Measurements from ENCODE around the gene DPH3.

Gene DPH3

GRCh38 chr3:16258866-16259265, 5.9 kb downstream of the DPH3 start:
- no peak for DNase-seq (ENCODE audit: low spot score)
- H3K4me3 ChIP-seq (ENCODE audit: severe bottlenecking): no peak overlapping the region
- no peak for TF ChIP-seq CTCF (IDR thresholded peaks at IDR 0.05; ENCODE audit: poor library complexity, severe bottlenecking)
- no peak for ATAC-seq (ENCODE audit: low read depth)
- H3K36me3 ChIP-seq (ENCODE audit: low read depth): peaks cover 48% of the 10 kb centered on the region
- no peak overlapping the region for H3K27ac ChIP-seq (ENCODE audit: poor library complexity, severe bottlenecking)
- H3K9me3 ChIP-seq (ENCODE audit: severe bottlenecking): no peaks in the 10 kb centered on the region
- H3K4me1 ChIP-seq (ENCODE audit: insufficient read depth, poor library complexity, severe bottlenecking): no peaks in the 10 kb centered on the region
- no peaks in the 10 kb centered on the region for H3K27me3 ChIP-seq (ENCODE audit: insufficient read depth, poor library complexity, severe bottlenecking)

- no peak for ATAC-seq (ENCODE audit: low read depth)
- Histone ChIP-seq H3K27ac (ENCODE audit: poor library complexity, severe bottlenecking) (no peak overlapping the region), H3K9me3 (ENCODE audit: severe bottlenecking) (no peaks in the 10 kb centered on the region), H3K4me3 (ENCODE audit: severe bottlenecking) (no peak overlapping the region), H3K27me3 (ENCODE audit: insufficient read depth, poor library complexity, severe bottlenecking) (no peaks in the 10 kb centered on the region), H3K4me1 (ENCODE audit: insufficient read depth, poor library complexity, severe bottlenecking) (no peaks in the 10 kb centered on the region), H3K36me3 (ENCODE audit: low read depth) (peaks cover 47% of the 10 kb centered on the region)
- DNase-seq (ENCODE audit: low spot score): no peak
- TF ChIP-seq CTCF (IDR thresholded peaks at IDR 0.05; ENCODE audit: poor library complexity, severe bottlenecking): no peak
These were observed 6.6 kb downstream of the DPH3 start for GRCh38 chr3:16258177-16258576.

- DNase-seq (ENCODE audit: low spot score) (no peak), ATAC-seq (ENCODE audit: low read depth) (no peak)
- no peaks in the 10 kb centered on the region for H3K27me3 ChIP-seq (ENCODE audit: insufficient read depth, poor library complexity, severe bottlenecking)
- H3K36me3 ChIP-seq (ENCODE audit: low read depth): peaks cover 38% of the 10 kb centered on the region
- H3K9me3 ChIP-seq (ENCODE audit: severe bottlenecking): no peaks in the 10 kb centered on the region
- H3K27ac ChIP-seq (ENCODE audit: poor library complexity, severe bottlenecking): no peak overlapping the region
- H3K4me3 ChIP-seq (ENCODE audit: severe bottlenecking): no peak overlapping the region
- H3K4me1 ChIP-seq (ENCODE audit: insufficient read depth, poor library complexity, severe bottlenecking): no peaks in the 10 kb centered on the region
- TF ChIP-seq CTCF (IDR thresholded peaks at IDR 0.05; ENCODE audit: poor library complexity, severe bottlenecking): no peak
These were observed 7.4 kb downstream of the DPH3 start for GRCh38 chr3:16257309-16257708.

- ATAC-seq (ENCODE audit: low read depth): no peak
- no peaks in the 10 kb centered on the region for H3K4me1 ChIP-seq (ENCODE audit: insufficient read depth, poor library complexity, severe bottlenecking)
- no peak for DNase-seq (ENCODE audit: low spot score)
- no peak for TF ChIP-seq CTCF (IDR thresholded peaks at IDR 0.05; ENCODE audit: poor library complexity, severe bottlenecking)
- peaks cover 23% of the 10 kb centered on the region for H3K36me3 ChIP-seq (ENCODE audit: low read depth)
- H3K9me3 ChIP-seq (ENCODE audit: severe bottlenecking): no peaks in the 10 kb centered on the region
- no peak overlapping the region for H3K27ac ChIP-seq (ENCODE audit: poor library complexity, severe bottlenecking)
- no peaks in the 10 kb centered on the region for H3K27me3 ChIP-seq (ENCODE audit: insufficient read depth, poor library complexity, severe bottlenecking)
- no peak overlapping the region for H3K4me3 ChIP-seq (ENCODE audit: severe bottlenecking)
These were observed 9.0 kb downstream of the DPH3 start for GRCh38 chr3:16255726-16256125.

GRCh38 chr3:16255326-16255725, 9.4 kb downstream of the DPH3 start:
- peaks cover 19% of the 10 kb centered on the region for H3K36me3 ChIP-seq (ENCODE audit: low read depth)
- H3K27ac ChIP-seq (ENCODE audit: poor library complexity, severe bottlenecking): no peak overlapping the region
- no peaks in the 10 kb centered on the region for H3K27me3 ChIP-seq (ENCODE audit: insufficient read depth, poor library complexity, severe bottlenecking)
- no peaks in the 10 kb centered on the region for H3K9me3 ChIP-seq (ENCODE audit: severe bottlenecking)
- H3K4me1 ChIP-seq (ENCODE audit: insufficient read depth, poor library complexity, severe bottlenecking): no peaks in the 10 kb centered on the region
- DNase-seq (ENCODE audit: low spot score): no peak
- no peak overlapping the region for H3K4me3 ChIP-seq (ENCODE audit: severe bottlenecking)
- no peak for TF ChIP-seq CTCF (IDR thresholded peaks at IDR 0.05; ENCODE audit: poor library complexity, severe bottlenecking)
- ATAC-seq (ENCODE audit: low read depth): no peak

Data from RWPE2 (cell line).